Measurements from ENCODE around the gene VN1R4. TPM values are rescaled to one million over a fixed set of nuclear protein-coding genes. Genes with fewer than 3 reads are reported as not detected.

VN1R4 gene
- total RNA-seq, 1 donor from 2014 or later, result not detected

Other genes starting within 250 kb of the VN1R4 start
- not detected for gene ERVV-2, start 223.0 kb downstream of the VN1R4 start, total RNA-seq
- gene ZNF160, start 164.3 kb downstream of the VN1R4 start, total RNA-seq, result 8.8 TPM
- gene ZNF415, start 134.8 kb downstream of the VN1R4 start, total RNA-seq, result 0.83 TPM
- gene ZNF347, start 108.7 kb downstream of the VN1R4 start, total RNA-seq, result 1.5 TPM
- gene ZNF665, start 74.4 kb downstream of the VN1R4 start, total RNA-seq, result 0.28 TPM
- gene ZNF677, start 12.8 kb downstream of the VN1R4 start, total RNA-seq, result 1.1 TPM
- not detected for gene VN1R2, start 9.4 kb downstream of the VN1R4 start, total RNA-seq
- gene ZNF845, start 66.0 kb upstream of the VN1R4 start, total RNA-seq, result 1.2 TPM
- gene ZNF525, start 98.0 kb upstream of the VN1R4 start, total RNA-seq, result 1.2 TPM
- gene ZNF765, start 127.4 kb upstream of the VN1R4 start, total RNA-seq, result 3.9 TPM
- gene ZNF761, start 164.3 kb upstream of the VN1R4 start, total RNA-seq, result 2.9 TPM
- gene ZNF813, start 200.0 kb upstream of the VN1R4 start, total RNA-seq, result 0.70 TPM

Measured in left lobe of liver (tissue), 1 donor.